ENCODE measurements around the gene PREX1. TPM values are rescaled to one million over a fixed set of nuclear protein-coding genes. Genes with fewer than 3 reads are reported as not detected.

PREX1 gene
- total and polyA plus RNA-seq, 2 experiments from 2014 or later: 2.4 to 10.3 TPM

- no peak for ATAC-seq
- H2AFZ ChIP-seq: no peak overlapping the region
Measured at GRCh38 chr20:48651960-48652359, 175.8 kb downstream of the PREX1 start.

GRCh38 chr20:48651271-48651670 is 176.5 kb downstream of the PREX1 start:
- Histone ChIP-seq H3K9me2 (ENCODE audit: insufficient read depth) (no peaks in the 10 kb centered on the region), H3K4me2 (no peak overlapping the region), H3K36me3 (ENCODE audit: insufficient read depth) (no peaks in the 10 kb centered on the region; the same call in 1 of the 2 replicates), H2AFZ (no peak overlapping the region), H3K4me1 (ENCODE audit: insufficient read depth) (no peaks in the 10 kb centered on the region), H3K79me2 (replicated peaks; ENCODE audit: insufficient read depth) (no peaks in the 10 kb centered on the region), H3K27me3 (ENCODE audit: insufficient read depth) (no peaks in the 10 kb centered on the region), H3K4me3 (no peak overlapping the region), H3F3A (replicated peaks; ENCODE audit: low read depth) (no peaks in the 10 kb centered on the region), H3K27ac (ENCODE audit: low read depth) (no peak overlapping the region), H4K20me1 (replicated peaks; ENCODE audit: insufficient read depth) (no peaks in the 10 kb centered on the region)
- no peaks in the 10 kb centered on the region for H3K9me3 Mint-ChIP-seq
- peaks cover 4% of the 10 kb centered on the region for H3K27me3 Mint-ChIP-seq (ENCODE audit: insufficient read depth, low read depth, poor library complexity)
- H3K27ac Mint-ChIP-seq: no peak overlapping the region
- H3K36me3 Mint-ChIP-seq (ENCODE audit: low read depth): peaks cover 12% of the 10 kb centered on the region
- DNase-seq (ENCODE audit: low spot score): no peak
- no peak overlapping the region for H3K4me3 Mint-ChIP-seq
- no peak for ATAC-seq
- no peaks in the 10 kb centered on the region for H3K4me1 Mint-ChIP-seq
- TF ChIP-seq EZH2 (IDR thresholded peaks at IDR 0.05; ENCODE audit: low read depth, unreplicated experiment) (no peak), ZNF462 (CRISPR knock-in tag; IDR thresholded peaks at IDR 0.05) (no peak), ETS1 (IDR thresholded peaks at IDR 0.05) (no peak), REST (IDR thresholded peaks at IDR 0.05; ENCODE audit: unreplicated experiment) (no peak), STAT1 (IDR thresholded peaks at IDR 0.05; ENCODE audit: unreplicated experiment) (no peak), ZNF331 (CRISPR knock-in tag; IDR thresholded peaks at IDR 0.05; ENCODE audit: low read depth) (no peak), POLR2AphosphoS5 (IDR thresholded peaks at IDR 0.05; ENCODE audit: low read depth) (no peak), CREB1 (CRISPR knock-in tag; IDR thresholded peaks at IDR 0.05; ENCODE audit: low read depth) (no peak)

More at GRCh38 chr20:48651960-48652359, 175.8 kb downstream of the PREX1 start:
- Histone ChIP-seq H3K79me2 (replicated peaks; ENCODE audit: insufficient read depth) (no peaks in the 10 kb centered on the region), H3K9me2 (ENCODE audit: insufficient read depth) (no peaks in the 10 kb centered on the region), H3K4me1 (ENCODE audit: insufficient read depth) (no peaks in the 10 kb centered on the region), H3F3A (replicated peaks; ENCODE audit: low read depth) (no peaks in the 10 kb centered on the region), H3K27me3 (ENCODE audit: insufficient read depth) (no peaks in the 10 kb centered on the region), H3K4me3 (no peak overlapping the region), H3K27ac (ENCODE audit: low read depth) (no peak overlapping the region), H4K20me1 (replicated peaks; ENCODE audit: insufficient read depth) (no peaks in the 10 kb centered on the region), H3K36me3 (ENCODE audit: insufficient read depth) (no peaks in the 10 kb centered on the region; the same call in 1 of the 2 replicates), H3K4me2 (no peak overlapping the region)
- no peak for TF ChIP-seq ZNF331 (CRISPR knock-in tag; IDR thresholded peaks at IDR 0.05; ENCODE audit: low read depth)
- TF ChIP-seq ETS1 (IDR thresholded peaks at IDR 0.05): no peak
- peaks cover 4% of the 10 kb centered on the region for H3K27me3 Mint-ChIP-seq (ENCODE audit: insufficient read depth, low read depth, poor library complexity)
- DNase-seq (ENCODE audit: low spot score): no peak
- no peak overlapping the region for H3K27ac Mint-ChIP-seq
- H3K9me3 Mint-ChIP-seq: no peaks in the 10 kb centered on the region
- H3K4me3 Mint-ChIP-seq: no peak overlapping the region
- H3K36me3 Mint-ChIP-seq (ENCODE audit: low read depth): peaks cover 12% of the 10 kb centered on the region
- H3K4me1 Mint-ChIP-seq: no peaks in the 10 kb centered on the region
